HEK293T (cell line): Measurements from ENCODE around the gene DKK2.

ENCODE experiments used
- BHLHE40 ChIP-seq: fragments of 450-650 bp; IDR thresholded peaks from 2 replicates; pipeline ENCODE4 v1.6.1; 2016; ENCODE audit warnings: mild to moderate bottlenecking, moderate library complexity, borderline replicate concordance
- FOXM1 ChIP-seq: fragments of 450-650 bp; IDR thresholded peaks from 2 replicates; pipeline ENCODE4 v1.6.1; 2017; ENCODE audit warnings: mild to moderate bottlenecking, borderline replicate concordance
- TARDBP ChIP-seq: fragments of 450-650 bp; IDR thresholded peaks from 2 replicates; pipeline ENCODE4 v1.6.1; 2016

DNA sequence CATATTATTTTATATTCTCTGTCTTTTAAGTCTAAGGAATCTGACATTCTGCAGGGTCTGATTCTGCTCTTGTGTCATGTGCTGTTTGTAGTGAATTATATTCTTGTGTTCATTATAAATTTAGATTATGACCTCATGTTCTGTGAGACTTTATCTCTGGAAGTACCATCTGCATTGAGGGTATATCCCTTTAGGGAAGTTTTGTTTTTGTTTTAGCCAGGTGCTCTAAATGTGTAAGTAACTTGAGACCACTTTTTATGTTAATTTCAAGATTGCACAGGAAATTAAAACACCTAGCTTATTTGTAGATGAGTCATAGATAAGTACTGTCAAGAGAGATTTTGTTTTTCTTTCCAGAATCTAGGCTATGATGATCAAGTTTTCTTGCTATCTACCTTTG is 35.0 kb upstream of the DKK2 start:
- no peak for TF ChIP-seq FOXM1
- no peak for TF ChIP-seq TARDBP
- TF ChIP-seq BHLHE40: no peak
